Skeletal muscle tissue (tissue), 4 donors: ENCODE measurements around the gene MRGPRE. TPM values are rescaled to one million over a fixed set of nuclear protein-coding genes. Genes with fewer than 3 reads are reported as not detected.

Experiments
- H3K27ac ChIP-seq: one replicate; pipeline ENCODE4 v1.7.0; 2013; ENCODE audit warnings: mild to moderate bottlenecking, low read depth, low read length, inconsistent platforms
- H3K27me3 ChIP-seq, 3 donors: one replicate each; pipeline ENCODE4 v1.7.0; 2013; ENCODE audit warnings: low read length in 3 of 3; ENCODE audit not compliant: control insufficient read depth in 3 of 3, insufficient read depth in 3 of 3
- H3K36me3 ChIP-seq, 3 donors: one replicate each; pipeline ENCODE4 v1.7.0; 2013; ENCODE audit warnings: low read length in 3 of 3; ENCODE audit not compliant: control insufficient read depth in 3 of 3, insufficient read depth in 3 of 3
- H3K4me1 ChIP-seq, 3 donors: one replicate each; pipeline ENCODE4 v1.7.0; 2013; ENCODE audit warnings: low read length in 3 of 3, mild to moderate bottlenecking in 3 of 3; ENCODE audit not compliant: control insufficient read depth in 3 of 3, insufficient read depth in 3 of 3
- H3K4me3 ChIP-seq, 3 donors: one replicate each; pipeline ENCODE4 v1.7.0; 2013; ENCODE audit warnings: low read length in 3 of 3
- H3K9ac ChIP-seq, 3 donors: one replicate each; pipeline ENCODE4 v1.7.0; 2013; ENCODE audit warnings: low read length in 3 of 3, mild to moderate bottlenecking in 3 of 3, moderate library complexity in 2 of 3, low read depth in 1 of 3
- H3K9me3 ChIP-seq, 3 donors: one replicate each; pipeline ENCODE4 v1.7.0; 2013; ENCODE audit warnings: low read length in 3 of 3; ENCODE audit not compliant: control insufficient read depth in 3 of 3
- total RNA-seq: library from RNA; depleted of rRNA; stranded (reverse); fragments of >200 nt; gene quantifications from one replicate; pipeline ENCODE4 v1.2.3, GENCODE V29; 2014
- donor health status: Osteomylitis.

Gene MRGPRE
- total RNA-seq, 1 donor from 2014 or later, result not detected

GRCh38 chr11:3213659-3214419 is 18.4 kb downstream of the MRGPRE start:
- H3K27ac ChIP-seq, result no peak overlapping the region
- no peaks in the 10 kb centered on the region for H3K4me1 ChIP-seq
- H3K36me3 ChIP-seq, result no peaks in the 10 kb centered on the region
- H3K9me3 ChIP-seq, result peaks cover 0 to 4% (median 0%) of the 10 kb centered on the region in 3 donors
- H3K9ac ChIP-seq, result no peak overlapping the region
- H3K4me3 ChIP-seq, result no peak overlapping the region
- H3K27me3 ChIP-seq, result peaks cover 16 to 44% (median 37%) of the 10 kb centered on the region in 3 donors

GRCh38 chr11:3208272-3208671 is 23.9 kb downstream of the MRGPRE start:
- H3K4me1 ChIP-seq, result peaks cover 0 to 4% (median 4%) of the 10 kb centered on the region in 3 donors
- no peak overlapping the region for H3K27ac ChIP-seq
- H3K9ac ChIP-seq, result no peak overlapping the region
- no peak overlapping the region for H3K4me3 ChIP-seq
- H3K9me3 ChIP-seq, result peaks cover 0 to 4% (median 0%) of the 10 kb centered on the region in 3 donors
- peaks cover 12 to 19% (median 15%) of the 10 kb centered on the region in 3 donors for H3K27me3 ChIP-seq
- no peaks in the 10 kb centered on the region for H3K36me3 ChIP-seq

GRCh38 chr11:3207526-3208189 is 24.6 kb downstream of the MRGPRE start:
- Histone ChIP-seq H3K9ac (no peak overlapping the region), H3K27me3 (peaks cover 18 to 26% (median 21%) of the 10 kb centered on the region in 3 donors), H3K9me3 (peaks cover 0 to 4% (median 0%) of the 10 kb centered on the region in 3 donors), H3K36me3 (no peaks in the 10 kb centered on the region), H3K4me3 (no peak overlapping the region), H3K27ac (no peak overlapping the region), H3K4me1 (peaks cover 0 to 9% (median 4%) of the 10 kb centered on the region in 3 donors)

- H3K4me1 ChIP-seq, result peaks cover 0 to 9% (median 4%) of the 10 kb centered on the region in 3 donors
- no peak overlapping the region for H3K4me3 ChIP-seq
- H3K27ac ChIP-seq, result no peak overlapping the region
- H3K36me3 ChIP-seq, result no peaks in the 10 kb centered on the region
- peaks cover 25 to 33% (median 29%) of the 10 kb centered on the region in 3 donors for H3K27me3 ChIP-seq
- peaks cover 0 to 4% (median 0%) of the 10 kb centered on the region in 3 donors for H3K9me3 ChIP-seq
- no peak overlapping the region for H3K9ac ChIP-seq
Observed at GRCh38 chr11:3206922-3207204, 25.4 kb downstream of the MRGPRE start.

- H3K4me1 ChIP-seq, result peaks cover 0 to 9% (median 4%) of the 10 kb centered on the region in 3 donors
- H3K9me3 ChIP-seq, result peaks cover 0 to under 1% (median 0%) of the 10 kb centered on the region in 3 donors
- peaks cover 30 to 38% (median 34%) of the 10 kb centered on the region in 3 donors for H3K27me3 ChIP-seq
- H3K36me3 ChIP-seq, result no peaks in the 10 kb centered on the region
- H3K9ac ChIP-seq, result no peak overlapping the region
- H3K4me3 ChIP-seq, result no peak overlapping the region
- H3K27ac ChIP-seq, result no peak overlapping the region
Observed at GRCh38 chr11:3206156-3206921, 25.9 kb downstream of the MRGPRE start.

GRCh38 chr11:3205261-3206155 is 26.7 kb downstream of the MRGPRE start:
- no peaks in the 10 kb centered on the region for H3K36me3 ChIP-seq
- no peak overlapping the region for H3K9ac ChIP-seq
- no peak overlapping the region for H3K4me3 ChIP-seq
- H3K27me3 ChIP-seq, result peaks cover 38 to 46% (median 43%) of the 10 kb centered on the region in 3 donors
- H3K9me3 ChIP-seq, result no peaks in the 10 kb centered on the region
- peaks cover 0 to 9% (median 4%) of the 10 kb centered on the region in 3 donors for H3K4me1 ChIP-seq
- H3K27ac ChIP-seq, result no peak overlapping the region

- Histone ChIP-seq H3K27me3 (peaks cover 39 to 56% (median 50%) of the 10 kb centered on the region in 3 donors), H3K9me3 (no peaks in the 10 kb centered on the region), H3K27ac (no peak overlapping the region)
Observed at GRCh38 chr11:3204141-3205015, 27.8 kb downstream of the MRGPRE start.

GRCh38 chr11:3203221-3204043 is 28.8 kb downstream of the MRGPRE start:
- H3K9ac ChIP-seq, result no peak overlapping the region
- no peak overlapping the region for H3K27ac ChIP-seq
- H3K36me3 ChIP-seq, result no peaks in the 10 kb centered on the region
- H3K4me3 ChIP-seq, result no peak overlapping the region
- peaks cover 39 to 57% (median 55%) of the 10 kb centered on the region in 3 donors for H3K27me3 ChIP-seq
- peaks cover 0 to 9% (median 4%) of the 10 kb centered on the region in 3 donors for H3K4me1 ChIP-seq
- no peaks in the 10 kb centered on the region for H3K9me3 ChIP-seq

More at GRCh38 chr11:3204141-3205015, 27.8 kb downstream of the MRGPRE start:
- Histone ChIP-seq H3K4me1 (peaks cover 0 to 9% (median 4%) of the 10 kb centered on the region in 3 donors), H3K9ac (no peak overlapping the region), H3K4me3 (no peak overlapping the region), H3K36me3 (no peaks in the 10 kb centered on the region)
